GM23338 (cell line): Measurements from ENCODE around the gene HACD1. TPM values are rescaled to one million over a fixed set of nuclear protein-coding genes. Genes with fewer than 3 reads are reported as not detected.
"Not testable (repeated sequence)": the region's sequence is repeated elsewhere in the genome, so short reads cannot be mapped to it uniquely, and the experiment has no call there.

Source experiments
- ATAC-seq: fragments of 200-7000 bp; cut with Tn5 transposase; 3 replicates; pipeline ENCODE4 v1.9.1; 2020
- DNase-seq: peaks from one replicate; pipeline ENCODE4 v3.0.0-alpha.2; 2015; ENCODE audit warnings: low spot score
- H2AFZ ChIP-seq: fragments of 200-600 bp; sonication (generic); 2 replicates; pipeline ENCODE4 v1.8.0; 2016; ENCODE audit warnings: antibody characterized with exemption, mild to moderate bottlenecking, moderate library complexity
- H3F3A ChIP-seq: fragments of 200-600 bp; sonication (generic); replicated peaks from 2 replicates; pipeline ENCODE4 v1.8.0; 2017; ENCODE audit warnings: antibody characterized with exemption, mixed run types, low read depth
- H3K27ac ChIP-seq: fragments of 200-600 bp; sonication (generic); 2 replicates; pipeline ENCODE4 v1.6.1; 2016; ENCODE audit warnings: low read depth
- H3K27me3 ChIP-seq: fragments of 200-600 bp; sonication (generic); 2 replicates; pipeline ENCODE4 v1.8.0; 2016; ENCODE audit warnings: mild to moderate bottlenecking, mixed run types, moderate library complexity; ENCODE audit not compliant: insufficient read depth
- H3K36me3 ChIP-seq: fragments of 200-600 bp; sonication (generic); 2 replicates; pipeline ENCODE4 v1.8.0; 2016; ENCODE audit warnings: mild to moderate bottlenecking; ENCODE audit not compliant: insufficient read depth
- H3K4me1 ChIP-seq: fragments of 200-600 bp; sonication (generic); 2 replicates; pipeline ENCODE4 v1.8.0; 2016; ENCODE audit warnings: mild to moderate bottlenecking, moderate library complexity; ENCODE audit not compliant: insufficient read depth
- H3K4me2 ChIP-seq: fragments of 200-600 bp; sonication (generic); 2 replicates; pipeline ENCODE4 v1.7.1; 2017; ENCODE audit warnings: mixed run types
- H3K4me3 ChIP-seq: fragments of 200-600 bp; sonication (generic); 2 replicates; pipeline ENCODE4 v1.6.1; 2016; ENCODE audit warnings: mixed run types
- H3K79me2 ChIP-seq: fragments of 200-600 bp; sonication (generic); replicated peaks from 2 replicates; pipeline ENCODE4 v1.8.0; 2017; ENCODE audit warnings: mild to moderate bottlenecking; ENCODE audit not compliant: insufficient read depth
- H3K9me2 ChIP-seq: fragments of 200-600 bp; sonication (generic); 2 replicates; pipeline ENCODE4 v1.8.0; 2017; ENCODE audit not compliant: insufficient read depth
- H4K20me1 ChIP-seq: fragments of 200-600 bp; sonication (generic); replicated peaks from 2 replicates; pipeline ENCODE4 v1.8.0; 2017; ENCODE audit warnings: mild to moderate bottlenecking; ENCODE audit not compliant: insufficient read depth
- H3K27ac Mint-ChIP-seq: 2 replicates; pipeline ENCODE4 v1.8.0; 2020; ENCODE audit warnings: inconsistent platforms, mild to moderate bottlenecking, moderate library complexity, mixed read lengths
- H3K27me3 Mint-ChIP-seq: 3 replicates; pipeline ENCODE4 v1.8.0; 2022; ENCODE audit warnings: low read depth, mild to moderate bottlenecking, moderate library complexity, mixed read lengths, inconsistent platforms; ENCODE audit not compliant: insufficient read depth, poor library complexity
- H3K36me3 Mint-ChIP-seq: 3 replicates; pipeline ENCODE4 v1.8.0; 2021; ENCODE audit warnings: low read depth, mild to moderate bottlenecking, inconsistent platforms, moderate library complexity, mixed read lengths
- H3K4me1 Mint-ChIP-seq: 3 replicates; pipeline ENCODE4 v1.8.0; 2020; ENCODE audit warnings: mild to moderate bottlenecking, inconsistent platforms, mixed read lengths
- H3K4me3 Mint-ChIP-seq: 3 replicates; pipeline ENCODE4 v1.8.0; 2021; ENCODE audit warnings: moderate library complexity, mild to moderate bottlenecking, inconsistent platforms, mixed read lengths
- H3K9me3 Mint-ChIP-seq: 3 replicates; pipeline ENCODE4 v1.8.0; 2020; ENCODE audit warnings: moderate library complexity, mild to moderate bottlenecking, inconsistent platforms, mixed read lengths
- CREB1 ChIP-seq: fragments of 250-450 bp; sonication (Bioruptor Pico); IDR thresholded peaks from 2 replicates; pipeline ENCODE4 v1.5.0; 2020; ENCODE audit warnings: low read depth, mild to moderate bottlenecking, moderate library complexity
- EZH2phosphoT487 ChIP-seq: fragments of 200-600 bp; sonication (generic); IDR thresholded peaks from one replicate; pipeline ENCODE4 v1.8.1; 2018; ENCODE audit warnings: antibody characterized with exemption; ENCODE audit not compliant: unreplicated experiment
- NANOG ChIP-seq: IDR thresholded peaks from 2 replicates; pipeline ENCODE4 v1.6.1; 2016; ENCODE audit warnings: antibody characterized with exemption, borderline replicate concordance
- POLR2AphosphoS5 ChIP-seq: IDR thresholded peaks from 2 replicates; pipeline ENCODE4 v1.6.1; 2016; ENCODE audit warnings: antibody characterized with exemption, low read depth
- STAT1 ChIP-seq: IDR thresholded peaks from one replicate; pipeline ENCODE4 v1.6.1; 2016; ENCODE audit warnings: antibody characterized with exemption; ENCODE audit not compliant: unreplicated experiment
- ZNF331 ChIP-seq: fragments of 250-450 bp; sonication (Bioruptor Pico); IDR thresholded peaks from 2 replicates; pipeline ENCODE4 v1.5.0; 2020; ENCODE audit warnings: low read depth, mild to moderate bottlenecking, moderate library complexity
- polyA plus RNA-seq: library from polyadenylated mRNA; unstranded; fragments of >200 nt; fragmentation: Nextera tagmentation; extraction: Ambion mirVana; gene quantifications from 2 replicates; pipeline ENCODE4 v1.2.1, GENCODE V29; 2016
- total RNA-seq: library from RNA; depleted of rRNA; stranded (reverse); fragments of >200 nt; shearing (Covaris generic); gene quantifications from 2 replicates; pipeline ENCODE4 v1.2.3, GENCODE V29; 2014
- TF ChIP-seq, protein P1 (sequence below): fragments of 250-450 bp; sonication (Bioruptor Pico); IDR thresholded peaks from 2 replicates; pipeline ENCODE4 v1.5.0; 2020; ENCODE audit warnings: mild to moderate bottlenecking, moderate library complexity
- TF ChIP-seq, protein P2 (sequence below): IDR thresholded peaks from 2 replicates; pipeline ENCODE4 v1.6.1; 2016; ENCODE audit warnings: antibody characterized with exemption
- TF ChIP-seq, protein P3 (sequence below), 2 experiments: fragments of 200-600 bp in 1 of 2; sonication (generic) in 1 of 2; conservative IDR thresholded peaks; 2 replicates each; pipeline versions ENCODE4 v1.5.1 to v1.6.1; 2016 to 2017; ENCODE audit warnings: antibody characterized with exemption in 2 of 2, low read depth in 2 of 2, mild to moderate bottlenecking in 2 of 2, moderate library complexity in 1 of 2

HACD1 gene
- total and polyA plus RNA-seq, 2 experiments from 2014 or later, result 32.2 to 66.2 TPM

DNA sequence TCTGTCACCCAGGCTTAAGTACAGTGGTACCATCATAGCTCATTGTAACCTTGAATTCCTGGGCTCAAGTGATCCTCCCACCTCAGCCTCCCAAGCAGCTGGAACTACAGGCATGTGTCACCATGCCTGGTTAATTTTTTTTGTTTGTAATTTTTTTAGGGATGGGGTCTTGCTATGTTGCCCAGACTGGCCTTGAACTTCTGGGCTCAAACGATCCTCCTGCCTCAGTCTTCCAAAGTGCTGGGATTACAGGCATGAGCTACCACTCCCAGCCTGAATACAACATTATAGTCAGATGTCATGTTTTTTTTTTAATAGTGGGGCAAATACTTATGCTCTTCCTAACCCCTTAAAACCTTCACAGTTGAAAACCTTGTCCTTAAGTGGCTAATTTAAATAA lies 27.9 kb downstream of the HACD1 start:
- not testable (repeated sequence) for H3F3A ChIP-seq, H3K4me3 Mint-ChIP-seq

DNA sequence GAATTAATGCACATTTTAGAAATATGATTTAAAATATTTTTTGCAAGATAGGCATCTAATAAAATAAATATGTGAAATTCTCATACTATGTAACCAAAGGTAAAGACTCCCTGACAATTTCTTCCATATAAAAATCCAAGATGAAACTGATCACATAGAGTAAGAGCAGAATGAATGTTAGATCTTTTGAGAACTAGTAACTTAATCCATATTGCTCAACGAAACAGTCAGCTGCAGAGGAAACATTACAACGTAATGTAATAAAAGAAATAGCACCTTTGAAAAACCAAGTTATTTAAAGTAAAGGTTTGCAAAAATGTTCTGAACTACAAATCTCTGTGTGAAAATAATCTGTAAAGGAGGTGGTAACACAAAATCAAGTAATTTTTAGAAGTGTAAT lies 28.8 kb downstream of the HACD1 start:
- H3K4me1 ChIP-seq, result peaks cover 6% of the 10 kb centered on the region; the same call in 1 of the 2 replicates
- H2AFZ ChIP-seq, result no peak overlapping the region
- Mint-ChIP-seq H3K36me3 (peaks cover 10% of the 10 kb centered on the region; the same call in 2 of the 3 replicates), H3K27ac (no peak overlapping the region), H3K27me3 (peaks cover 3% of the 10 kb centered on the region), H3K4me1 (peaks cover 7% of the 10 kb centered on the region), H3K4me3 (no peak overlapping the region), H3K9me3 (peaks cover 4% of the 10 kb centered on the region; the same call in 2 of the 3 replicates)
- H3F3A ChIP-seq, result no peaks in the 10 kb centered on the region
- H4K20me1 ChIP-seq, result no peaks in the 10 kb centered on the region
- no peak for DNase-seq
- H3K36me3 ChIP-seq, result peaks cover under 1% of the 10 kb centered on the region; the same call in 1 of the 2 replicates
- no peak overlapping the region for H3K27ac ChIP-seq
- TF ChIP-seq NANOG (no peak), CREB1 (CRISPR knock-in tag) (no peak), ZNF331 (no peak), EZH2phosphoT487 (no peak), POLR2AphosphoS5 (no peak), STAT1 (no peak)
- TF ChIP-seq, protein P1, sequence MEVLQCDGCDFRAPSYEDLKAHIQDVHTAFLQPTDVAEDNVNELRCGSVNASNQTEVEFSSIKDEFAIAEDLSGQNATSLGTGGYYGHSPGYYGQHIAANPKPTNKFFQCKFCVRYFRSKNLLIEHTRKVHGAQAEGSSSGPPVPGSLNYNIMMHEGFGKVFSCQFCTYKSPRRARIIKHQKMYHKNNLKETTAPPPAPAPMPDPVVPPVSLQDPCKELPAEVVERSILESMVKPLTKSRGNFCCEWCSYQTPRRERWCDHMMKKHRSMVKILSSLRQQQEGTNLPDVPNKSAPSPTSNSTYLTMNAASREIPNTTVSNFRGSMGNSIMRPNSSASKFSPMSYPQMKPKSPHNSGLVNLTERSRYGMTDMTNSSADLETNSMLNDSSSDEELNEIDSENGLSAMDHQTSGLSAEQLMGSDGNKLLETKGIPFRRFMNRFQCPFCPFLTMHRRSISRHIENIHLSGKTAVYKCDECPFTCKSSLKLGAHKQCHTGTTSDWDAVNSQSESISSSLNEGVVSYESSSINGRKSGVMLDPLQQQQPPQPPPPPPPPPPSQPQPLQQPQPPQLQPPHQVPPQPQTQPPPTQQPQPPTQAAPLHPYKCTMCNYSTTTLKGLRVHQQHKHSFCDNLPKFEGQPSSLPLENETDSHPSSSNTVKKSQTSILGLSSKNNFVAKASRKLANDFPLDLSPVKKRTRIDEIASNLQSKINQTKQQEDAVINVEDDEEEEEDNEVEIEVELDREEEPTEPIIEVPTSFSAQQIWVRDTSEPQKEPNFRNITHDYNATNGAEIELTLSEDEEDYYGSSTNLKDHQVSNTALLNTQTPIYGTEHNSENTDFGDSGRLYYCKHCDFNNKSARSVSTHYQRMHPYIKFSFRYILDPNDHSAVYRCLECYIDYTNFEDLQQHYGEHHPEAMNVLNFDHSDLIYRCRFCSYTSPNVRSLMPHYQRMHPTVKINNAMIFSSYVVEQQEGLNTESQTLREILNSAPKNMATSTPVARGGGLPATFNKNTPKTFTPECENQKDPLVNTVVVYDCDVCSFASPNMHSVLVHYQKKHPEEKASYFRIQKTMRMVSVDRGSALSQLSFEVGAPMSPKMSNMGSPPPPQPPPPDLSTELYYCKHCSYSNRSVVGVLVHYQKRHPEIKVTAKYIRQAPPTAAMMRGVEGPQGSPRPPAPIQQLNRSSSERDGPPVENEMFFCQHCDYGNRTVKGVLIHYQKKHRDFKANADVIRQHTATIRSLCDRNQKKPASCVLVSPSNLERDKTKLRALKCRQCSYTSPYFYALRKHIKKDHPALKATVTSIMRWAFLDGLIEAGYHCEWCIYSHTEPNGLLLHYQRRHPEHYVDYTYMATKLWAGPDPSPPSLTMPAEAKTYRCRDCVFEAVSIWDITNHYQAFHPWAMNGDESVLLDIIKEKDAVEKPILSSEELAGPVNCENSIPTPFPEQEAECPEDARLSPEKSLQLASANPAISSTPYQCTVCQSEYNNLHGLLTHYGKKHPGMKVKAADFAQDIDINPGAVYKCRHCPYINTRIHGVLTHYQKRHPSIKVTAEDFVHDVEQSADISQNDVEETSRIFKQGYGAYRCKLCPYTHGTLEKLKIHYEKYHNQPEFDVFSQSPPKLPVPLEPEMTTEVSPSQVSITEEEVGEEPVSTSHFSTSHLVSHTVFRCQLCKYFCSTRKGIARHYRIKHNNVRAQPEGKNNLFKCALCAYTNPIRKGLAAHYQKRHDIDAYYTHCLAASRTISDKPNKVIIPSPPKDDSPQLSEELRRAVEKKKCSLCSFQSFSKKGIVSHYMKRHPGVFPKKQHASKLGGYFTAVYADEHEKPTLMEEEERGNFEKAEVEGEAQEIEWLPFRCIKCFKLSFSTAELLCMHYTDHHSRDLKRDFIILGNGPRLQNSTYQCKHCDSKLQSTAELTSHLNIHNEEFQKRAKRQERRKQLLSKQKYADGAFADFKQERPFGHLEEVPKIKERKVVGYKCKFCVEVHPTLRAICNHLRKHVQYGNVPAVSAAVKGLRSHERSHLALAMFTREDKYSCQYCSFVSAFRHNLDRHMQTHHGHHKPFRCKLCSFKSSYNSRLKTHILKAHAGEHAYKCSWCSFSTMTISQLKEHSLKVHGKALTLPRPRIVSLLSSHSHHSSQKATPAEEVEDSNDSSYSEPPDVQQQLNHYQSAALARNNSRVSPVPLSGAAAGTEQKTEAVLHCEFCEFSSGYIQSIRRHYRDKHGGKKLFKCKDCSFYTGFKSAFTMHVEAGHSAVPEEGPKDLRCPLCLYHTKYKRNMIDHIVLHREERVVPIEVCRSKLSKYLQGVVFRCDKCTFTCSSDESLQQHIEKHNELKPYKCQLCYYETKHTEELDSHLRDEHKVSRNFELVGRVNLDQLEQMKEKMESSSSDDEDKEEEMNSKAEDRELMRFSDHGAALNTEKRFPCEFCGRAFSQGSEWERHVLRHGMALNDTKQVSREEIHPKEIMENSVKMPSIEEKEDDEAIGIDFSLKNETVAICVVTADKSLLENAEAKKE (CRISPR knock-in tag), result no peak
- TF ChIP-seq, protein P2, sequence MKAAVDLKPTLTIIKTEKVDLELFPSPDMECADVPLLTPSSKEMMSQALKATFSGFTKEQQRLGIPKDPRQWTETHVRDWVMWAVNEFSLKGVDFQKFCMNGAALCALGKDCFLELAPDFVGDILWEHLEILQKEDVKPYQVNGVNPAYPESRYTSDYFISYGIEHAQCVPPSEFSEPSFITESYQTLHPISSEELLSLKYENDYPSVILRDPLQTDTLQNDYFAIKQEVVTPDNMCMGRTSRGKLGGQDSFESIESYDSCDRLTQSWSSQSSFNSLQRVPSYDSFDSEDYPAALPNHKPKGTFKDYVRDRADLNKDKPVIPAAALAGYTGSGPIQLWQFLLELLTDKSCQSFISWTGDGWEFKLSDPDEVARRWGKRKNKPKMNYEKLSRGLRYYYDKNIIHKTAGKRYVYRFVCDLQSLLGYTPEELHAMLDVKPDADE, result no peak
- TF ChIP-seq, protein P3, sequence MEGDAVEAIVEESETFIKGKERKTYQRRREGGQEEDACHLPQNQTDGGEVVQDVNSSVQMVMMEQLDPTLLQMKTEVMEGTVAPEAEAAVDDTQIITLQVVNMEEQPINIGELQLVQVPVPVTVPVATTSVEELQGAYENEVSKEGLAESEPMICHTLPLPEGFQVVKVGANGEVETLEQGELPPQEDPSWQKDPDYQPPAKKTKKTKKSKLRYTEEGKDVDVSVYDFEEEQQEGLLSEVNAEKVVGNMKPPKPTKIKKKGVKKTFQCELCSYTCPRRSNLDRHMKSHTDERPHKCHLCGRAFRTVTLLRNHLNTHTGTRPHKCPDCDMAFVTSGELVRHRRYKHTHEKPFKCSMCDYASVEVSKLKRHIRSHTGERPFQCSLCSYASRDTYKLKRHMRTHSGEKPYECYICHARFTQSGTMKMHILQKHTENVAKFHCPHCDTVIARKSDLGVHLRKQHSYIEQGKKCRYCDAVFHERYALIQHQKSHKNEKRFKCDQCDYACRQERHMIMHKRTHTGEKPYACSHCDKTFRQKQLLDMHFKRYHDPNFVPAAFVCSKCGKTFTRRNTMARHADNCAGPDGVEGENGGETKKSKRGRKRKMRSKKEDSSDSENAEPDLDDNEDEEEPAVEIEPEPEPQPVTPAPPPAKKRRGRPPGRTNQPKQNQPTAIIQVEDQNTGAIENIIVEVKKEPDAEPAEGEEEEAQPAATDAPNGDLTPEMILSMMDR (conservative IDR thresholded peaks at IDR 0.05; ENCODE audit: low read depth in 2 of 2), result no peak
- no peaks in the 10 kb centered on the region for H3K79me2 ChIP-seq
- no peaks in the 10 kb centered on the region for H3K27me3 ChIP-seq
- H3K9me2 ChIP-seq, result no peaks in the 10 kb centered on the region
- ATAC-seq, result no peak
- no peak overlapping the region for H3K4me3 ChIP-seq
- no peak overlapping the region for H3K4me2 ChIP-seq

More for the DNA sequence above, 27.9 kb downstream of the HACD1 start:
- H3K4me1 ChIP-seq, H3K27me3 Mint-ChIP-seq, H3K27ac ChIP-seq, H3K4me3 ChIP-seq, H2AFZ ChIP-seq, H4K20me1 ChIP-seq, H3K36me3 Mint-ChIP-seq, H3K27ac Mint-ChIP-seq, H3K4me1 Mint-ChIP-seq, ATAC-seq, H3K9me2 ChIP-seq, DNase-seq, H3K27me3 ChIP-seq, H3K36me3 ChIP-seq, H3K9me3 Mint-ChIP-seq, H3K79me2 ChIP-seq, H3K4me2 ChIP-seq: not testable (repeated sequence)

DNA sequence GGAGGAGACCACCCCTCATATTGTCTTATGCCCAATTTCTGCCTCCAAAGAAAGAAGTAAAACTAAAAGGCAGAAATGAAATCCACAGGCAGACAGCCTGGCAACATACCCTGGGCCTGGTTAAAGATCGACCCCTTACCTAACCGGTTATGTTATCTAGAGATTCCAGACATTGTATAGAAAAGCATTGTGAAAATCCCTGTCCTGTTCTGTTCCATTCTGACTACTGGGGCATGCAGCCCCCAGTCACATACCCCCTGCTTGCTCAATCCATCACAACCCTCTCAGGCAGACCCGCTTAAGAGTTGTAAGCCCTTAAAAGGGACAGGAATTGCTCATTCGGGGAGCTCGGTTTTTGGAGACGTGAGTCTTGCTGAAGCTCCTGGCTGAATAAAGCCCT lies 29.9 kb downstream of the HACD1 start:
- not testable (repeated sequence) for H3K27ac Mint-ChIP-seq, H2AFZ ChIP-seq, H3F3A ChIP-seq, H3K4me1 ChIP-seq, H3K4me1 Mint-ChIP-seq, DNase-seq, H3K4me3 Mint-ChIP-seq, H3K27me3 ChIP-seq, ATAC-seq, H3K27me3 Mint-ChIP-seq, H3K36me3 Mint-ChIP-seq, H3K36me3 ChIP-seq, H3K9me2 ChIP-seq, H3K4me3 ChIP-seq, H3K4me2 ChIP-seq, H4K20me1 ChIP-seq, H3K79me2 ChIP-seq, H3K9me3 Mint-ChIP-seq
- peak overlapping the region; percentile 47 for H3K27ac ChIP-seq
